Adrenal gland (tissue), 5 donors: ENCODE results near the gene TLE5.

ENCODE experiments used
- POLR2A ChIP-seq, 2 donors: fragments of 450-650 bp; IDR thresholded peaks; one replicate each; pipeline ENCODE4 v1.6.1; 2017; ENCODE audit warnings: antibody characterized with exemption in 2 of 2, mild to moderate bottlenecking in 2 of 2, moderate library complexity in 1 of 2
- TF ChIP-seq, protein P1 (sequence below), 6 experiments: fragments of 450-650 bp in 4 of 6; fragments of 200-600 bp in 2 of 6; sonication (generic) in 1 of 6; IDR thresholded peaks; 1 replicate in 5 of 6; 2 replicates in 1 of 6; pipeline versions ENCODE4 v1.5.1 to v1.8.0; 2016 to 2021; ENCODE audit warnings: antibody characterized with exemption in 6 of 6, mild to moderate bottlenecking in 2 of 6, moderate library complexity in 1 of 6
- donor health status: DM: no; HTN: no; CAD: no.

DNA sequence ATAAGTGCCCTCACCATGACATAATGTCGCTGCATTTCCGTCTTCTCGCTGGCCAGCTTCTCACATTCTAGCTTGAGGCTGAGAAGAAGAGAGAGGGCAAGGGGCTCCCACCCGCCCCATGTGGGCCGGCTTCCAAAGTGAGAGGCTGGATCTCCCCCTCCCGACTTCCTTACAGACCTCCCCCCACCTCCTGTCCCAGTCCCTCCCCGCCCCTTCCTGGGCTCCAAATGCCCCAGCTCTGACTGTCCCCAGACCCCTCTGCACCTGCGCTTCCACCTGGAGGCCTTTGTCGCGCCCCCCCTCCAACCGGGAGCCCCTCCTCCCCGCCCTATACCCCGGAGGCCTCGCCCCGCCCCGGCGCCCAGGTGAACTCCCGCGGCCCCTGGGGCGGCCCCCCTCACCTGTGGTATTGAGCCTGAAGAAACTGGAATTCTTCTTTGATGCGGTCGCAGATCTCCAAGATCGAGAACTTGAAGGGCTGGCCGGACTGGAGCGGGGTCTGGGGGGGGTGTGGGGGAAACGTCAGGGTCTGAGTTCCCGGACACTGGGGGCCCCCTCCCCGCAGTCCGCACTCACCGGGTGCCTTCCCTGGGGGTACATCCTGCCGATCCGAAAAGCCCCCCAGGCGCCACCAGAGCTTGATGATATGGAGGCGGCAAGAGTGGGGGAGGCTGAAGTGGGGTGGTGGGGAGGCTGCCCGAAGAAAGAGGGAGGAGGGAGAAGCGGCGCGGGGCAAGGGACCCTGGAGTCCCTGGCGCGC is 33.8 kb downstream of the TLE5 start:
- TF ChIP-seq, protein P1, sequence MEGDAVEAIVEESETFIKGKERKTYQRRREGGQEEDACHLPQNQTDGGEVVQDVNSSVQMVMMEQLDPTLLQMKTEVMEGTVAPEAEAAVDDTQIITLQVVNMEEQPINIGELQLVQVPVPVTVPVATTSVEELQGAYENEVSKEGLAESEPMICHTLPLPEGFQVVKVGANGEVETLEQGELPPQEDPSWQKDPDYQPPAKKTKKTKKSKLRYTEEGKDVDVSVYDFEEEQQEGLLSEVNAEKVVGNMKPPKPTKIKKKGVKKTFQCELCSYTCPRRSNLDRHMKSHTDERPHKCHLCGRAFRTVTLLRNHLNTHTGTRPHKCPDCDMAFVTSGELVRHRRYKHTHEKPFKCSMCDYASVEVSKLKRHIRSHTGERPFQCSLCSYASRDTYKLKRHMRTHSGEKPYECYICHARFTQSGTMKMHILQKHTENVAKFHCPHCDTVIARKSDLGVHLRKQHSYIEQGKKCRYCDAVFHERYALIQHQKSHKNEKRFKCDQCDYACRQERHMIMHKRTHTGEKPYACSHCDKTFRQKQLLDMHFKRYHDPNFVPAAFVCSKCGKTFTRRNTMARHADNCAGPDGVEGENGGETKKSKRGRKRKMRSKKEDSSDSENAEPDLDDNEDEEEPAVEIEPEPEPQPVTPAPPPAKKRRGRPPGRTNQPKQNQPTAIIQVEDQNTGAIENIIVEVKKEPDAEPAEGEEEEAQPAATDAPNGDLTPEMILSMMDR (IDR thresholded peaks at IDR 0.05): no peak
- no peak for TF ChIP-seq POLR2A (IDR thresholded peaks at IDR 0.05)
